Loucy (cell line): Measurements from ENCODE around the gene ZFHX3.

Experiments
- H2AFZ ChIP-seq: fragments of 200-600 bp; sonication (generic); 2 replicates; pipeline ENCODE4 v1.6.0; 2016; ENCODE audit warnings: antibody characterized with exemption, mild to moderate bottlenecking, low read length, moderate library complexity
- H3F3A ChIP-seq: fragments of 200-600 bp; 2 replicates; pipeline ENCODE4 v1.6.0; 2016; ENCODE audit warnings: antibody characterized with exemption, low read depth, mild to moderate bottlenecking
- H3K27me3 ChIP-seq: fragments of 200-600 bp; sonication (generic); 2 replicates; pipeline ENCODE4 v1.6.1; 2014; ENCODE audit warnings: low read length, mild to moderate bottlenecking; ENCODE audit not compliant: insufficient read depth, poor library complexity, severe bottlenecking
- H3K36me3 ChIP-seq: fragments of 200-600 bp; sonication (generic); 2 replicates; pipeline ENCODE4 v1.6.1; 2016; ENCODE audit warnings: low read length; ENCODE audit not compliant: insufficient read depth
- H3K4me1 ChIP-seq: fragments of 200-600 bp; sonication (generic); 2 replicates; pipeline ENCODE4 v1.5.1; 2014; ENCODE audit warnings: low read length, mild to moderate bottlenecking; ENCODE audit not compliant: insufficient read depth, poor library complexity, severe bottlenecking
- H3K4me2 ChIP-seq: fragments of 200-600 bp; sonication (generic); 2 replicates; pipeline ENCODE4 v1.6.0; 2014; ENCODE audit warnings: antibody characterized with exemption, low read length, low read depth, mild to moderate bottlenecking; ENCODE audit not compliant: poor library complexity, severe bottlenecking
- H3K4me3 ChIP-seq: fragments of 200-600 bp; sonication (generic); 2 replicates; pipeline ENCODE4 v1.5.1; 2014; ENCODE audit warnings: low read length, mild to moderate bottlenecking, mixed read lengths; ENCODE audit not compliant: poor library complexity, severe bottlenecking
- H3K79me2 ChIP-seq: fragments of 200-600 bp; sonication (generic); 2 replicates; pipeline ENCODE4 v1.6.1; 2014; ENCODE audit warnings: low read length; ENCODE audit not compliant: insufficient read depth
- H3K9ac ChIP-seq: fragments of 200-600 bp; sonication (generic); 2 replicates; pipeline ENCODE4 v1.6.0; 2014; ENCODE audit warnings: mild to moderate bottlenecking, low read depth, low read length, moderate library complexity; ENCODE audit not compliant: poor library complexity, severe bottlenecking
- H3K9me2 ChIP-seq: fragments of 200-600 bp; sonication (generic); replicated peaks from 2 replicates; pipeline ENCODE4 v1.6.1; 2016; ENCODE audit warnings: low read depth, low read length, mixed read lengths
- H3K9me3 ChIP-seq: fragments of 200-600 bp; sonication (generic); 2 replicates; pipeline ENCODE4 v1.6.1; 2014; ENCODE audit warnings: mild to moderate bottlenecking, antibody characterized with exemption, low read length, low read depth; ENCODE audit not compliant: insufficient read depth
- H4K20me1 ChIP-seq: fragments of 200-600 bp; sonication (generic); 2 replicates; pipeline ENCODE4 v1.6.0; 2014; ENCODE audit warnings: antibody characterized with exemption, low read length, mild to moderate bottlenecking; ENCODE audit not compliant: insufficient read depth, poor library complexity, severe bottlenecking
- EZH2phosphoT487 ChIP-seq: fragments of 200-600 bp; IDR thresholded peaks from 2 replicates; pipeline ENCODE4 v1.6.1; 2018; ENCODE audit warnings: antibody characterized with exemption, mild to moderate bottlenecking, moderate library complexity, borderline replicate concordance
- TF ChIP-seq, protein P1 (sequence below): fragments of 200-600 bp; sonication (generic); conservative IDR thresholded peaks from 2 replicates; pipeline ENCODE4 v1.5.1; 2014; ENCODE audit warnings: mild to moderate bottlenecking, antibody characterized with exemption, low read length

The ZFHX3 gene

DNA sequence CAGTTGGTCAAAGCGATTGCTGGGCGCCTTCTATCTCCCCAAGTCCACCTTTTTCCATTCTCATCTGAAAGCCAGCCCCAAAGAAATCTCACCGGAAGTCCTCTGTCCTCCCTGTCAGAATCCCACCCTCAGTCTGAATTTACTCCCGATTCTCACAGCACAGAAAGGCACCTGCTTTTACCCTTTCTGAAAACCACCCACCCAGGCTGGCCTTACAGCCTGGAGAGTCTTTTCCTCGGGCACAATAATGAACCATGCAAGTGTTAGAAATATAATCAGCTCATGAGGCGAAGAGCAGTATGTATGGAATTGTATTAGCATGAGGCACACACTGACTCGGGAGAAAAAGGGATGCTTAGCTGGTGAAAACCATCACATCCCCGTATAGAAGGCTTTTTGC is 1.2 kb upstream of the ZFHX3 start:
- TF ChIP-seq, protein P1, sequence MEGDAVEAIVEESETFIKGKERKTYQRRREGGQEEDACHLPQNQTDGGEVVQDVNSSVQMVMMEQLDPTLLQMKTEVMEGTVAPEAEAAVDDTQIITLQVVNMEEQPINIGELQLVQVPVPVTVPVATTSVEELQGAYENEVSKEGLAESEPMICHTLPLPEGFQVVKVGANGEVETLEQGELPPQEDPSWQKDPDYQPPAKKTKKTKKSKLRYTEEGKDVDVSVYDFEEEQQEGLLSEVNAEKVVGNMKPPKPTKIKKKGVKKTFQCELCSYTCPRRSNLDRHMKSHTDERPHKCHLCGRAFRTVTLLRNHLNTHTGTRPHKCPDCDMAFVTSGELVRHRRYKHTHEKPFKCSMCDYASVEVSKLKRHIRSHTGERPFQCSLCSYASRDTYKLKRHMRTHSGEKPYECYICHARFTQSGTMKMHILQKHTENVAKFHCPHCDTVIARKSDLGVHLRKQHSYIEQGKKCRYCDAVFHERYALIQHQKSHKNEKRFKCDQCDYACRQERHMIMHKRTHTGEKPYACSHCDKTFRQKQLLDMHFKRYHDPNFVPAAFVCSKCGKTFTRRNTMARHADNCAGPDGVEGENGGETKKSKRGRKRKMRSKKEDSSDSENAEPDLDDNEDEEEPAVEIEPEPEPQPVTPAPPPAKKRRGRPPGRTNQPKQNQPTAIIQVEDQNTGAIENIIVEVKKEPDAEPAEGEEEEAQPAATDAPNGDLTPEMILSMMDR: no peak
- no peak for TF ChIP-seq EZH2phosphoT487
- Histone ChIP-seq H3K4me3 (no peak overlapping the region), H3K36me3 (no peaks in the 10 kb centered on the region), H3K27me3 (no peaks in the 10 kb centered on the region), H4K20me1 (peaks cover 3% of the 10 kb centered on the region), H3F3A (no peaks in the 10 kb centered on the region), H3K9me3 (no peaks in the 10 kb centered on the region), H3K4me1 (peaks cover 8% of the 10 kb centered on the region), H2AFZ (no peak overlapping the region), H3K9me2 (no peaks in the 10 kb centered on the region), H3K79me2 (peaks cover 28% of the 10 kb centered on the region; the same call in 1 of the 2 replicates), H3K4me2 (no peak overlapping the region), H3K9ac (no peak overlapping the region)

DNA sequence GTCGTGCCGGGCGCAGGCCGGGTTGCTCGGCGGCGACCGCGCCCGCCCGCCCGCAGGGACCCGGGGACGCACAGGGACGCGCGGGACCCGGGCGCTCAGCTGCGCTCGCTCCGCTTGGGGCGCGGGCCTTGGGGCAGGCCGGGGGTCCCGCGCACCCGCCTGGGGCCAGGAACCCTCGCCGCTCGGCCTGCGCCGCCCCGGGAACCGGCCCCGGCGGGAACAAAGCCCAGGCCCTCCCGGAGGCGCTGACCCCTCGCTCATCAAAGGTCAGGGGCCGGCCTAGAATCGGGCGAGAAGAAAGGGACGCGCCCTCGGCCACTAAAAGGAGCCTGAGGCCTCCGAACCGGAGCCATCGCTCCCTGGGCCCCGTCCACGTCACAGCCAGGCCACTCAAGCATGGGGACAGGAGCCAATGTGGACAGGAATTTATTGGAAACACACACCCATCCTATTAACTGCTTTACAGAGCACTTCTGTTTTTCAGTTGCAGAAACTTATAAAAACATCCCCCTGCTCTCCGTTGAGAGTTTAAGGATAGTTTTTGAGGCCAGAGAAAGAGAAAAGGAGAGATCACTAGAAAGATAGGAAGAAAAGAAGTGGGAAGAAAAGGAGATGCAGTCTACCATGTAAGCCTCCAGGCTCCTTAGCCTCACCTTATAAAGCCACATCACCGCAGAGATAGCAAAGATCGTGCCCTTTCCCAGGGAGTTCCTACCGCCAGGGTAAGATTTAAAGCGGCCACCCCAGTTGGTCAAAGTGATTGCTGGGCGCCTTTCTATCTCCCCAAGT is 558 bp upstream of the ZFHX3 start:
- H3K4me2 ChIP-seq: no peak overlapping the region
- peaks cover 22% of the 10 kb centered on the region; the same call in 1 of the 2 replicates for H3K79me2 ChIP-seq
- no peaks in the 10 kb centered on the region for H3K9me3 ChIP-seq
- H3K36me3 ChIP-seq: no peaks in the 10 kb centered on the region
- no peak overlapping the region for H3K4me3 ChIP-seq
- H4K20me1 ChIP-seq: no peaks in the 10 kb centered on the region
- H3K9ac ChIP-seq: no peak overlapping the region
- H2AFZ ChIP-seq: no peak overlapping the region
- peaks cover 4% of the 10 kb centered on the region for H3K4me1 ChIP-seq
- H3F3A ChIP-seq: no peaks in the 10 kb centered on the region
- TF ChIP-seq, protein P1: no peak
- TF ChIP-seq EZH2phosphoT487: no peak
- no peaks in the 10 kb centered on the region for H3K27me3 ChIP-seq
- H3K9me2 ChIP-seq: no peaks in the 10 kb centered on the region

DNA sequence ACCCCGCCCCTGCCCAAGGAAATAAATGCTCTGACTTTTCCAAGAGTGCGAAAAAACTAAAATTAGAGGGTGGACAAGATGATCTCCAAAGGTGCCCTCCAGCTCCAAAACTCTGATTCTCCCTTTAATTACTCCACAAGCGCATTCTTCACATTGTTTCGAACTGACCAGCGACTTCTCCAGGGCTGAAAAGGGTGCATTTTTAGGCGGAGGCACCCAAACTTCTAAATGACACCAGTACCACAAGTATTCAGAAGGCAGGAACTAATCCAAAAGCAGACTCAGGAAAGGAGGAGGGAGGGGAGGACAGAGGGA is 750 bp downstream of the ZFHX3 start:
- Histone ChIP-seq H3K9me3 (no peaks in the 10 kb centered on the region), H4K20me1 (no peaks in the 10 kb centered on the region), H2AFZ (no peak overlapping the region), H3K9me2 (no peaks in the 10 kb centered on the region), H3K36me3 (no peaks in the 10 kb centered on the region), H3K79me2 (peaks cover 29% of the 10 kb centered on the region; the same call in 1 of the 2 replicates), H3K4me2 (no peak overlapping the region), H3K4me1 (peaks cover 4% of the 10 kb centered on the region), H3K27me3 (no peaks in the 10 kb centered on the region), H3K9ac (no peak overlapping the region), H3F3A (no peaks in the 10 kb centered on the region), H3K4me3 (no peak overlapping the region)
- TF ChIP-seq, protein P1: no peak
